Gastrocnemius medialis (tissue), 4 donors: ENCODE results near the gene VCPKMT. TPM values are rescaled to one million over a fixed set of nuclear protein-coding genes. Genes with fewer than 3 reads are reported as not detected.

ENCODE experiments used
- ATAC-seq, 2 donors: fragments of 150-250 bp; one replicate each; pipeline ENCODE4 v1.9.1; 2016
- DNase-seq, 2 donors: peaks; one replicate each; pipeline ENCODE4 v3.0.0-alpha.2; 2019
- H3K27ac ChIP-seq, 4 donors: fragments of 200-600 bp; sonication (generic); 1 replicate in 1 of 4; 2 replicates in 3 of 4; pipeline ENCODE4 v1.5.1; 2016 to 2018; ENCODE audit warnings: mild to moderate bottlenecking in 2 of 4, moderate library complexity in 1 of 4
- H3K27me3 ChIP-seq, 3 donors: fragments of 200-600 bp; sonication (generic) in 2 of 3; 1 replicate in 1 of 3; 2 replicates in 2 of 3; pipeline versions ENCODE4 v1.5.1 to v1.6.0; 2016 to 2019; ENCODE audit warnings: mild to moderate bottlenecking in 1 of 3, moderate library complexity in 1 of 3
- H3K36me3 ChIP-seq, 2 donors: fragments of 200-600 bp; sonication (generic) in 1 of 2; one replicate each; pipeline ENCODE4 v1.5.1; 2017 to 2018
- H3K4me1 ChIP-seq, 2 donors: fragments of 200-600 bp; sonication (generic) in 1 of 2; one replicate each; pipeline ENCODE4 v1.5.1; 2016 to 2017; ENCODE audit warnings: mild to moderate bottlenecking in 2 of 2
- H3K4me3 ChIP-seq, 4 donors: fragments of 200-600 bp; sonication (generic) in 3 of 4; 1 replicate in 1 of 4; 2 replicates in 3 of 4; pipeline ENCODE4 v1.5.1; 2016 to 2019; ENCODE audit warnings: mild to moderate bottlenecking in 2 of 4
- H3K9me3 ChIP-seq, 3 donors: fragments of 200-600 bp; sonication (generic) in 2 of 3; 1 replicate in 1 of 3; 2 replicates in 2 of 3; pipeline ENCODE4 v1.5.1; 2016 to 2019
- CTCF ChIP-seq, 5 experiments: fragments of 450-650 bp in 3 of 5; fragments of 200-600 bp in 2 of 5; sonication (generic) in 2 of 5; IDR thresholded peaks in 4 of 5; conservative IDR thresholded peaks in 1 of 5; 1 replicate in 4 of 5; 2 replicates in 1 of 5; pipeline ENCODE4 v1.5.1; 2016 to 2019; ENCODE audit warnings: antibody characterized with exemption in 5 of 5, mild to moderate bottlenecking in 3 of 5, moderate library complexity in 3 of 5
- POLR2A ChIP-seq, 2 donors: fragments of 450-650 bp; IDR thresholded peaks; one replicate each; pipeline ENCODE4 v1.6.1; 2017; ENCODE audit warnings: antibody characterized with exemption in 2 of 2, mild to moderate bottlenecking in 2 of 2, moderate library complexity in 2 of 2
- in situ Hi-C, 4 donors: fragments of 200-750 bp; cut with MboI; loops; one replicate each; pipeline versions ENCODE4 v1.15.0 to v1.8.0; 2017; ENCODE audit warnings: low sequenced_read_pairs in 4 of 4
- intact Hi-C: fragments of 100-400 bp; cut with DNase I; formaldehyde crosslinking; loops from one replicate; pipeline ENCODE4 v1.15.1; 2023; ENCODE audit warnings: low total_unique reads
- total RNA-seq, 4 donors: library from RNA; depleted of rRNA; stranded (reverse); fragments of >200 nt; gene quantifications; one replicate each; pipeline versions ENCODE4 v1.1.0 to v1.2.3, GENCODE V29; 2016

Gene VCPKMT
- total RNA-seq, 4 donors from 2014 or later, result 2.2 to 7.3 (median 4.9) TPM

- intact Hi-C loops (no loop called here), in situ Hi-C loops (no loop called here)
- Histone ChIP-seq H3K9me3 (no peaks in the 10 kb centered on the region), H3K27me3 (no peaks in the 10 kb centered on the region), H3K27ac (peak overlapping the region in 1 of 4 donors; percentile 9), H3K4me1 (peaks cover 10 to 16% of the 10 kb centered on the region in 2 donors), H3K4me3 (no peak overlapping the region), H3K36me3 (peaks cover 0 to 54% of the 10 kb centered on the region in 2 donors)
- ATAC-seq (no peak), DNase-seq (no peak)
- TF ChIP-seq CTCF (IDR thresholded peaks at IDR 0.05 in 4 of 5, conservative IDR thresholded peaks at IDR 0.05 in 1 of 5) (no peak), POLR2A (IDR thresholded peaks at IDR 0.05) (no peak)
Observed at GRCh38 chr14:50127802-50128201, 11.4 kb upstream of the VCPKMT start.

- H3K27ac ChIP-seq, result peak overlapping the region in 3 of 4 donors; percentile 49 to 65 (median 60)
- intact Hi-C loops (no loop called here), in situ Hi-C loops (loop anchor here in 2 of 4 donors (25.0 kb wide), 1 partner anchor 486 kb away; the partner anchor contains the start of gene DNAAF2 (in 2 of the 2))
- TF ChIP-seq POLR2A (IDR thresholded peaks at IDR 0.05) (no peak), CTCF (IDR thresholded peaks at IDR 0.05 in 4 of 5, conservative IDR thresholded peaks at IDR 0.05 in 1 of 5) (no peak)
- H3K4me1 ChIP-seq, result peaks cover 10 to 16% of the 10 kb centered on the region in 2 donors
- H3K36me3 ChIP-seq, result peaks cover 0 to 26% of the 10 kb centered on the region in 2 donors
- DNase-seq (no peak), ATAC-seq (peak in 1 of 2 donors; percentile 26)
- no peaks in the 10 kb centered on the region for H3K9me3 ChIP-seq
- no peaks in the 10 kb centered on the region for H3K27me3 ChIP-seq
- H3K4me3 ChIP-seq, result no peak overlapping the region
Observed at GRCh38 chr14:50123062-50123461, 6.7 kb upstream of the VCPKMT start.

- Histone ChIP-seq H3K36me3 (peaks cover 0 to 25% of the 10 kb centered on the region in 2 donors), H3K4me3 (no peak overlapping the region), H3K4me1 (peaks cover 10 to 16% of the 10 kb centered on the region in 2 donors), H3K27ac (peak overlapping the region in 1 of 4 donors; percentile 60), H3K9me3 (no peaks in the 10 kb centered on the region), H3K27me3 (no peaks in the 10 kb centered on the region)
- ATAC-seq (no peak), DNase-seq (no peak)
- TF ChIP-seq CTCF (IDR thresholded peaks at IDR 0.05 in 4 of 5, conservative IDR thresholded peaks at IDR 0.05 in 1 of 5) (no peak), POLR2A (IDR thresholded peaks at IDR 0.05) (no peak)
- intact Hi-C loops (no loop called here), in situ Hi-C loops (loop anchor here in 2 of 4 donors (25.0 kb wide), 1 partner anchor 485 kb away; the partner anchor contains the start of gene DNAAF2 (in 2 of the 2))
Observed at GRCh38 chr14:50122291-50122690, 5.9 kb upstream of the VCPKMT start.

GRCh38 chr14:50121486-50121885 is 5.1 kb upstream of the VCPKMT start:
- intact Hi-C loops, result no loop called here
- Histone ChIP-seq H3K27me3 (no peaks in the 10 kb centered on the region), H3K27ac (no peak overlapping the region), H3K36me3 (peaks cover 0 to 25% of the 10 kb centered on the region in 2 donors), H3K4me3 (no peak overlapping the region), H3K9me3 (no peaks in the 10 kb centered on the region), H3K4me1 (peaks cover 15 to 20% of the 10 kb centered on the region in 2 donors)
- no peak for TF ChIP-seq POLR2A (IDR thresholded peaks at IDR 0.05)
- ATAC-seq (no peak), DNase-seq (no peak)
- in situ Hi-C loops, result loop anchor here in 2 of 4 donors (25.0 kb wide), 1 partner anchor 484 kb away; the partner anchor contains the start of gene DNAAF2 (in 2 of the 2)

GRCh38 chr14:50117456-50117855 is 1.1 kb upstream of the VCPKMT start:
- no peak for ATAC-seq
- no peaks in the 10 kb centered on the region for H3K27me3 ChIP-seq
- no peak for DNase-seq
- H3K4me1 ChIP-seq, result peaks cover 14% of the 10 kb centered on the region in 2 donors
- H3K27ac ChIP-seq, result peak overlapping the region; percentile 86 to 92 (median 90)
- no peaks in the 10 kb centered on the region for H3K9me3 ChIP-seq
- TF ChIP-seq POLR2A (IDR thresholded peaks at IDR 0.05) (no peak), CTCF (IDR thresholded peaks at IDR 0.05 in 4 of 5, conservative IDR thresholded peaks at IDR 0.05 in 1 of 5) (no peak)
- peaks cover 0 to 31% of the 10 kb centered on the region in 2 donors for H3K36me3 ChIP-seq
- no peak overlapping the region for H3K4me3 ChIP-seq
- intact Hi-C loops, result loop anchor here (2.0 to 10.0 kb wide), 3 partner anchors 117 to 415 kb away; partner anchors contain the start of genes KLHDC2, MAP4K5 and SOS2
- in situ Hi-C loops, result loop anchor here in 2 of 4 donors (10.0 to 25.0 kb wide), 2 partner anchors 253 to 480 kb away; partner anchors contain the start of gene DNAAF2 (in 2 of the 2)
